Bronchial epithelial cell (primary cell): ENCODE data around the gene GATAD2A. TPM values are rescaled to one million over a fixed set of nuclear protein-coding genes. Genes with fewer than 3 reads are reported as not detected.

Source experiments
- DNase-seq: peaks from one replicate; pipeline ENCODE4 v3.0.0-alpha.2; 2010; ENCODE audit warnings: low read depth
- FAIRE-seq: peaks from 2 replicates; lab custom pipeline; 2011; peaks lifted over from hg19 to GRCh38; lab: Jason Lieb, UNC
- H3K27me3 ChIP-seq: 2 replicates; pipeline ENCODE4 v1.5.1; 2011; ENCODE audit warnings: low read length; ENCODE audit not compliant: control insufficient read depth, insufficient read depth
- H3K36me3 ChIP-seq: 2 replicates; pipeline ENCODE4 v1.5.1; 2011; ENCODE audit warnings: low read length; ENCODE audit not compliant: control insufficient read depth, insufficient read depth
- H3K4me3 ChIP-seq: 2 replicates; pipeline ENCODE4 v1.5.1; 2011; ENCODE audit warnings: mild to moderate bottlenecking, low read depth, low read length, control low read depth
- total RNA-seq: library from RNA; depleted of rRNA; stranded (reverse); fragments of >200 nt; gene quantifications from 2 replicates; pipeline ENCODE4 v1.2.1, GENCODE V29; 2014
- TF ChIP-seq, protein P1 (sequence below): IDR thresholded peaks from 2 replicates; pipeline ENCODE4 v1.5.1; 2011; ENCODE audit warnings: mild to moderate bottlenecking, moderate library complexity, low read length, control low read depth, inconsistent platforms; ENCODE audit not compliant: insufficient read depth, severe bottlenecking

Gene GATAD2A
- total RNA-seq, 1 donor from 2014 or later = 48.4 TPM

DNA sequence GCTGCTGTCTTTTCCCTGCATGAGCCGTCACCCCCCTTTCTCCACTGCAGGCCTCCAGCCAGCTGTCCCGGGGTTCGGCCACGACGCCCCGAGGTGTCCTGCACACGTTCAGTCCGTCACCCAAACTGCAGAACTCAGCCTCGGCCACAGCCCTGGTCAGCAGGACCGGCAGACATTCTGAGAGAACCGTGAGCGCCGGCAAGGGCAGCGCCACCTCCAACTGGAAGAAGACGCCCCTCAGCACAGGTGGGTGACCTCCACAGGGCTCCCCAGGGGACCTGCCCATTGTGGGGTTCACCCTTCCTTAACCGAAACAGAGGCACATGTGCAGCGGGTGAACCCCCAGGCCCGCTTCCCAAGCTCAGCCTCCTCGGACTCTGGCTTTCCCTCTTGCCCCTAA, 96.8 kb downstream of the GATAD2A start:
- Histone ChIP-seq H3K36me3 (peaks cover 55% of the 10 kb centered on the region), H3K27me3 (no peaks in the 10 kb centered on the region), H3K4me3 (no peak overlapping the region)
- TF ChIP-seq, protein P1, sequence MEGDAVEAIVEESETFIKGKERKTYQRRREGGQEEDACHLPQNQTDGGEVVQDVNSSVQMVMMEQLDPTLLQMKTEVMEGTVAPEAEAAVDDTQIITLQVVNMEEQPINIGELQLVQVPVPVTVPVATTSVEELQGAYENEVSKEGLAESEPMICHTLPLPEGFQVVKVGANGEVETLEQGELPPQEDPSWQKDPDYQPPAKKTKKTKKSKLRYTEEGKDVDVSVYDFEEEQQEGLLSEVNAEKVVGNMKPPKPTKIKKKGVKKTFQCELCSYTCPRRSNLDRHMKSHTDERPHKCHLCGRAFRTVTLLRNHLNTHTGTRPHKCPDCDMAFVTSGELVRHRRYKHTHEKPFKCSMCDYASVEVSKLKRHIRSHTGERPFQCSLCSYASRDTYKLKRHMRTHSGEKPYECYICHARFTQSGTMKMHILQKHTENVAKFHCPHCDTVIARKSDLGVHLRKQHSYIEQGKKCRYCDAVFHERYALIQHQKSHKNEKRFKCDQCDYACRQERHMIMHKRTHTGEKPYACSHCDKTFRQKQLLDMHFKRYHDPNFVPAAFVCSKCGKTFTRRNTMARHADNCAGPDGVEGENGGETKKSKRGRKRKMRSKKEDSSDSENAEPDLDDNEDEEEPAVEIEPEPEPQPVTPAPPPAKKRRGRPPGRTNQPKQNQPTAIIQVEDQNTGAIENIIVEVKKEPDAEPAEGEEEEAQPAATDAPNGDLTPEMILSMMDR = no peak
- FAIRE-seq = no peak
- no peak for DNase-seq

DNA sequence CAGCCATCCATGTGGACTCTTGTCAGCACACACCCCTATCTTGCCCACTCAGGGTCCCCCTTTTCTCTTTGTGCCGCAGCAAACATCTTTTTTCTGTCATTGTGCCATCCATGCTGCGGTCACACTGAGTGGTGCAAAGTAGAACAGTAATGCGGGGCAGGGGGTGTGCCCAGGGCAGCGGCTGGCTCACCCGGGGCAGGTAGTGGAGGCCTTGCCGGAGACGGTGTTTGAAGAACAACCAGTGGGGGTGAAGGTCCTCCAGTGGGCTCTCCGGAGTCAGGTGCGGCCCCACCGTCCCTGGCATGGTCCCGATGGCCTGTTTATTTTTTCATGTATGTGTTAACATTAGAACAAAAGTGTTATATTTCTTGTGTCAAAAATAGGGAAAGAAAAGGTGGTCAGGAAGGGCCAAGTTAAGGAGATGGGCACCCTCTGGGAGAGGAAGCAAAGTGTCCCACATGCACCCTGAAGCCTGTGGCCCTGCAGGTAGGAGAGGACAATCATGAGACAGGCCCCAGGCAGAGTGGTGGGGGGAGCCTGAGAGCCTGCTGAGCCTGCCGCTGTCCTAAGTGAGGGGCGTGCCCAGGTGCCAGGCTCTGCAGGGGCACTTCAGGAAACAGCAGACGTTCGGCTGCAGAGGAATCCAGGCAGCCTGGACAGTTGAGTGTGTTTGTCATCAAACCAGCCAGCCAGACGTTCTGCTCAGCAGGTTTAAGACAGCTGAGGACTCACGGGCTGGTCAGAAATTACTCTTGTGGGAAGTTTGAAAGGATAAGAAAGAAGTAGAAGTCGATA, 97.5 kb downstream of the GATAD2A start:
- TF ChIP-seq, protein P1 = no peak
- DNase-seq (no peak), FAIRE-seq (no peak)
- Histone ChIP-seq H3K4me3 (no peak overlapping the region), H3K27me3 (no peaks in the 10 kb centered on the region), H3K36me3 (peaks cover 50% of the 10 kb centered on the region)

GRCh38 chr19:19504754-19505668, 99.5 kb downstream of the GATAD2A start:
- H3K27me3 ChIP-seq = no peaks in the 10 kb centered on the region
- TF ChIP-seq, protein P1 = no peak
- DNase-seq (no peak), FAIRE-seq (no peak)
- H3K36me3 ChIP-seq = peaks cover 33% of the 10 kb centered on the region
- no peak overlapping the region for H3K4me3 ChIP-seq

- Histone ChIP-seq H3K4me3 (no peak overlapping the region), H3K36me3 (peaks cover 26% of the 10 kb centered on the region), H3K27me3 (no peaks in the 10 kb centered on the region)
- no peak for FAIRE-seq
- TF ChIP-seq, protein P1 = no peak
- DNase-seq = no peak
Observed at GRCh38 chr19:19505669-19506326, 100.3 kb downstream of the GATAD2A start.

DNA sequence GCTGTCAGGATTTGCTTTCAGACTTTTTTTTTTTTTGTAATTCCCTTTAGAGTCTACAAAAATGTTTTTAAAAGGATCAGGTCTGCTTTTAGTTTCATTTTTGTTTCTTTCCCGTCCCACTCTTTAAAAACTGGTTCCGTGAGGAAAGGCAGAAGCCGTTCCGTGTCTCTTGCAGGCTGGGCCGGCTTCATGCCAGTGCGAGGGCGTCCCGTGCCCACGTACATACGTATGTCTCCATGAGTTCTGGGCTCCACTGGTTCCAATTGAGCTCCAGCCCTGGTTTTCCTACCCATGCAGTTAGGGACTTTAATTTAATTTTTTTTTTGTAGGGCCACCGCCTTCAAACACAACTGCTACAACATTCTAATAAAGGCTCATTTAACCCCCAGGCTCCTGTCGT, 101.1 kb downstream of the GATAD2A start:
- FAIRE-seq (no peak), DNase-seq (no peak)
- TF ChIP-seq, protein P1 = no peak
- H3K4me3 ChIP-seq = no peak overlapping the region
- no peaks in the 10 kb centered on the region for H3K27me3 ChIP-seq
- H3K36me3 ChIP-seq = peaks cover 20% of the 10 kb centered on the region
